H1 (cell line): ENCODE results near the gene ETV4. TPM values are rescaled to one million over a fixed set of nuclear protein-coding genes. Genes with fewer than 3 reads are reported as not detected.

Source experiments
- ATF3 ChIP-seq: IDR thresholded peaks from 2 replicates; pipeline ENCODE4 v1.6.1; 2011; ENCODE audit warnings: low read depth, mild to moderate bottlenecking, low read length; ENCODE audit not compliant: insufficient read depth
- BACH1 ChIP-seq: IDR thresholded peaks from 2 replicates; pipeline ENCODE4 v1.6.1; 2012; ENCODE audit warnings: low read length, improper control_type of control experiment
- HDAC2 ChIP-seq, 2 experiments: fragments of 300-600 bp in 1 of 2; sonication (generic) in 1 of 2; IDR thresholded peaks; 2 replicates each; pipeline ENCODE4 v1.6.1; 2011 to 2012; ENCODE audit warnings: low read depth in 2 of 2, low read length in 2 of 2, mild to moderate bottlenecking in 2 of 2, moderate library complexity in 2 of 2, borderline replicate concordance in 1 of 2, inconsistent platforms in 1 of 2
- JUND ChIP-seq: IDR thresholded peaks from 2 replicates; pipeline ENCODE4 v1.6.1; 2011; ENCODE audit warnings: mild to moderate bottlenecking, improper control_type of control experiment, low read length
- RNF2 ChIP-seq: fragments of 200-900, 300-1000 bp; sonication (generic); IDR thresholded peaks from 2 replicates; pipeline ENCODE4 v1.7.1; 2016; ENCODE audit warnings: borderline replicate concordance, low read depth, mild to moderate bottlenecking, antibody characterized with exemption, low read length; ENCODE audit not compliant: poor library complexity, severe bottlenecking; ENCODE audit errors: missing control alignments
- SIRT6 ChIP-seq: IDR thresholded peaks from one replicate; pipeline ENCODE4 v1.7.1; 2012; ENCODE audit warnings: low read length, inconsistent platforms
- TBP ChIP-seq: IDR thresholded peaks from 2 replicates; pipeline ENCODE4 v1.6.1; 2011; ENCODE audit warnings: low read depth, low read length, improper control_type of control experiment
- polyA plus RNA-seq, 7 experiments: library from polyadenylated mRNA; depleted of rRNA in 3 of 7; stranded (reverse) in 5 of 7; unstranded in 2 of 7; fragments of >200 nt in 5 of 7; fragments of 200-250 nt in 2 of 7; gene quantifications; 1 replicate in 5 of 7; 2 replicates in 1 of 7; 4 replicates in 1 of 7; pipeline versions ENCODE4 v1.2.1 to v1.2.3, GENCODE V29; 2011 to 2013; ENCODE audit warnings: missing spikeins in 2 of 7, mixed read lengths in 2 of 7
- total RNA-seq: library from RNA; stranded (reverse); fragmentation: NEBNext Ultra II Directional; extraction: Animal tissue kit (Norgen Biotek cat#: 25700); gene quantifications from 2 replicates; pipeline ENCODE4 v1.2.1, GENCODE V29; 2021

The ETV4 gene
- total and polyA plus RNA-seq, 2 of the 8 experiments (the other 6 are each of a cell fraction or from before 2014, with no cell fraction given), result 75.2 to 143 TPM

- TF ChIP-seq HDAC2 (IDR thresholded peaks at IDR 0.05; ENCODE audit: borderline replicate concordance in 1 of 2, low read depth in 2 of 2, low read length in 2 of 2) (no peak), ATF3 (no peak), JUND (no peak), SIRT6 (no peak), TBP (no peak), BACH1 (no peak), RNF2 (no peak)
These were observed 16.9 kb downstream of the ETV4 start (continued) for GRCh38 chr17:43528988-43529814.
